GM21619 (cell line): ENCODE data around the gene WWC2.
A peak's percentile ranks its signal among the peaks of the same experiment; 100 is the strongest.

Experiments used
- ATAC-seq: cut with Tn5 transposase; IDR thresholded peaks from one replicate; pipeline ENCODE4 v1.9.1; 2021; ENCODE audit not compliant: unreplicated experiment

WWC2 gene

GRCh38 chr4:183252959-183253358 lies 153.9 kb downstream of the WWC2 start:
- no peak for ATAC-seq

- ATAC-seq: no peak
Observed at GRCh38 chr4:183253451-183253850, 154.4 kb downstream of the WWC2 start.

GRCh38 chr4:183254162-183254561 lies 155.1 kb downstream of the WWC2 start:
- ATAC-seq: no peak

GRCh38 chr4:183255487-183255886 lies 156.4 kb downstream of the WWC2 start:
- no peak for ATAC-seq

GRCh38 chr4:183256343-183256742 lies 157.3 kb downstream of the WWC2 start:
- ATAC-seq: no peak

GRCh38 chr4:183256756-183257385 lies 157.8 kb downstream of the WWC2 start:
- peak; percentile 71 for ATAC-seq

- ATAC-seq: no peak
Observed at GRCh38 chr4:183257808-183258207, 158.8 kb downstream of the WWC2 start.

- no peak for ATAC-seq
Observed at GRCh38 chr4:183260491-183261151, 161.6 kb downstream of the WWC2 start.

- ATAC-seq: peak; percentile 92
Observed at GRCh38 chr4:183261953-183262775, 163.1 kb downstream of the WWC2 start.

- no peak for ATAC-seq
Observed at GRCh38 chr4:183262776-183263100, 163.7 kb downstream of the WWC2 start.

GRCh38 chr4:183263787-183264386 lies 164.8 kb downstream of the WWC2 start:
- ATAC-seq: no peak

- ATAC-seq: no peak
Observed at GRCh38 chr4:183264614-183265013, 165.6 kb downstream of the WWC2 start.

GRCh38 chr4:183266371-183266770 lies 167.3 kb downstream of the WWC2 start:
- no peak for ATAC-seq

GRCh38 chr4:183268556-183268955 lies 169.5 kb downstream of the WWC2 start:
- ATAC-seq: no peak

GRCh38 chr4:183272384-183272783 lies 173.3 kb downstream of the WWC2 start:
- ATAC-seq: no peak

- no peak for ATAC-seq
Observed at GRCh38 chr4:183276106-183276505, 177.0 kb downstream of the WWC2 start.

GRCh38 chr4:183284258-183284785 lies 185.3 kb downstream of the WWC2 start:
- no peak for ATAC-seq

GRCh38 chr4:183284965-183285364 lies 185.9 kb downstream of the WWC2 start:
- ATAC-seq: no peak

- no peak for ATAC-seq
Observed at GRCh38 chr4:183285886-183286285, 186.8 kb downstream of the WWC2 start.

GRCh38 chr4:183286590-183287308 lies 187.7 kb downstream of the WWC2 start:
- peak; percentile 20 for ATAC-seq

- ATAC-seq: peak; percentile 78
Observed at GRCh38 chr4:183287309-183287659, 188.2 kb downstream of the WWC2 start.
